HL-60 (cell line): ENCODE data around the gene EME2.

ENCODE experiments used
- DNase-seq, 2 experiments: peaks; one replicate each; pipeline ENCODE4 v3.0.0-alpha.2; 2010 to 2020; ENCODE audit warnings: low read depth in 1 of 2, low spot score in 1 of 2
- H3K27ac ChIP-seq: fragments of 250-450 bp; sonication (Bioruptor Pico); replicated peaks from 2 replicates; pipeline ENCODE4 v1.5.1; 2020; ENCODE audit warnings: mild to moderate bottlenecking, moderate library complexity
- H3K27me3 ChIP-seq: fragments of 250-450 bp; sonication (Bioruptor Pico); 2 replicates; pipeline ENCODE4 v1.5.1; 2021; ENCODE audit warnings: mild to moderate bottlenecking, moderate library complexity; ENCODE audit not compliant: insufficient read depth, poor library complexity, severe bottlenecking
- H3K4me3 ChIP-seq: replicated peaks from 2 replicates; pipeline ENCODE4 v1.5.1; 2011; ENCODE audit warnings: mild to moderate bottlenecking, control low read depth, low read length; ENCODE audit not compliant: insufficient read depth
- CTCF ChIP-seq: IDR thresholded peaks from one replicate; pipeline ENCODE4 v1.5.1; 2011; ENCODE audit warnings: low read length, control low read depth, inconsistent platforms; ENCODE audit not compliant: insufficient read depth
- GABPA ChIP-seq: IDR thresholded peaks from 2 replicates; pipeline ENCODE4 v1.6.1; 2012; ENCODE audit warnings: low read depth
- POLR2AphosphoS5 ChIP-seq: IDR thresholded peaks from 2 replicates; pipeline ENCODE4 v1.6.1; 2012; ENCODE audit warnings: low read depth
- SPI1 ChIP-seq: IDR thresholded peaks from 2 replicates; pipeline ENCODE4 v1.6.1; 2012; ENCODE audit warnings: low read depth, mild to moderate bottlenecking, borderline replicate concordance
- TF ChIP-seq, protein P1 (sequence below): IDR thresholded peaks from 2 replicates; pipeline ENCODE4 v1.6.1; 2012; ENCODE audit warnings: low read depth; ENCODE audit not compliant: insufficient replicate concordance

The EME2 gene

GRCh38 chr16:1771188-1771863 lies 1.3 kb upstream of the EME2 start, which contains the start of gene NME3:
TSS of gene NME3 (minus strand) at chr16:1771543. CDS start at chr16:1771534, 9 bp downstream.
- DNase-seq = peak; percentile 75 to 78
- H3K4me3 ChIP-seq = peak within 1 kb of the TSS; percentile 96
- peak within 1 kb of the TSS; percentile 91 for H3K27ac ChIP-seq
- H3K27me3 ChIP-seq = no peaks in the 10 kb centered on the region
- TF ChIP-seq POLR2AphosphoS5 (no peak; the same call in 1 of the 2 replicates), CTCF (no peak), SPI1 (no peak), GABPA (no peak)
- TF ChIP-seq, protein P1, sequence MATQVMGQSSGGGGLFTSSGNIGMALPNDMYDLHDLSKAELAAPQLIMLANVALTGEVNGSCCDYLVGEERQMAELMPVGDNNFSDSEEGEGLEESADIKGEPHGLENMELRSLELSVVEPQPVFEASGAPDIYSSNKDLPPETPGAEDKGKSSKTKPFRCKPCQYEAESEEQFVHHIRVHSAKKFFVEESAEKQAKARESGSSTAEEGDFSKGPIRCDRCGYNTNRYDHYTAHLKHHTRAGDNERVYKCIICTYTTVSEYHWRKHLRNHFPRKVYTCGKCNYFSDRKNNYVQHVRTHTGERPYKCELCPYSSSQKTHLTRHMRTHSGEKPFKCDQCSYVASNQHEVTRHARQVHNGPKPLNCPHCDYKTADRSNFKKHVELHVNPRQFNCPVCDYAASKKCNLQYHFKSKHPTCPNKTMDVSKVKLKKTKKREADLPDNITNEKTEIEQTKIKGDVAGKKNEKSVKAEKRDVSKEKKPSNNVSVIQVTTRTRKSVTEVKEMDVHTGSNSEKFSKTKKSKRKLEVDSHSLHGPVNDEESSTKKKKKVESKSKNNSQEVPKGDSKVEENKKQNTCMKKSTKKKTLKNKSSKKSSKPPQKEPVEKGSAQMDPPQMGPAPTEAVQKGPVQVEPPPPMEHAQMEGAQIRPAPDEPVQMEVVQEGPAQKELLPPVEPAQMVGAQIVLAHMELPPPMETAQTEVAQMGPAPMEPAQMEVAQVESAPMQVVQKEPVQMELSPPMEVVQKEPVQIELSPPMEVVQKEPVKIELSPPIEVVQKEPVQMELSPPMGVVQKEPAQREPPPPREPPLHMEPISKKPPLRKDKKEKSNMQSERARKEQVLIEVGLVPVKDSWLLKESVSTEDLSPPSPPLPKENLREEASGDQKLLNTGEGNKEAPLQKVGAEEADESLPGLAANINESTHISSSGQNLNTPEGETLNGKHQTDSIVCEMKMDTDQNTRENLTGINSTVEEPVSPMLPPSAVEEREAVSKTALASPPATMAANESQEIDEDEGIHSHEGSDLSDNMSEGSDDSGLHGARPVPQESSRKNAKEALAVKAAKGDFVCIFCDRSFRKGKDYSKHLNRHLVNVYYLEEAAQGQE = no peak

DNA sequence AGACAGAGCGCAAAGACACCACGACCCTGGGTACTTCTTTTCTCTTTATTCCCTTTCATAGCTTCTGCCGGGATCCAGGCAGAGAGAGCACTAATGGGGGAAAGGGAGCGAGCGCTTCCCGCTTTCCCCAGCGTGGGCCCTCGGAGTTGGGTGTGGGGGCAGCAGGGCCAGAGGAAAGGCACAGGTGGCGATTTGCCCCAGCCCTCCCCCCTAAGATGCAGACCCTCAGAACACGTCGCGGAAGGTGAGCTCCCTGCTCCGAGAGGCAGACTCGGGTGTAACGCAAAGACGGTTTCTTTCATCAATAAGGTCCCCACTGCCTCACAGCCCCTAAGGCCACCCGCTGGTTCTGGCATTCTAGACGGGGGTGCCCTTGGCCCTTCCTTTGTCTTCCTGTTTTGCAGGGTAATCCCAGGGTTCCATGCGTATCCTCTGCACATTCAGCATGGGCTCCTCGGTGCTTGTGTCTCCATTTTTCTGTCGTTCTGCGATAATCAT lies 697 bp upstream of the EME2 start:
- no peak; the same call in 1 of the 2 replicates for TF ChIP-seq POLR2AphosphoS5
- peak; percentile 28; the same call in 1 of the 2 replicates for TF ChIP-seq SPI1
- H3K27me3 ChIP-seq = no peaks in the 10 kb centered on the region
- peak overlapping the region; percentile 96 for H3K4me3 ChIP-seq
- peak in 1 of 2 experiments; percentile 27 for DNase-seq
- peak overlapping the region; percentile 91 for H3K27ac ChIP-seq

- DNase-seq = peak; percentile 81 to 89
- peak within 1 kb of the TSS; percentile 96 for H3K4me3 ChIP-seq
- TF ChIP-seq, protein P1 = peak; percentile 66
- peak; percentile 56 for TF ChIP-seq POLR2AphosphoS5
- TF ChIP-seq GABPA = peak; percentile 98
- TF ChIP-seq CTCF = peak; percentile 50
- no peak for TF ChIP-seq SPI1
- no peaks in the 10 kb centered on the region for H3K27me3 ChIP-seq
- peak within 1 kb of the TSS; percentile 91 for H3K27ac ChIP-seq
Observed at GRCh38 chr16:1772908-1773702, 495 bp downstream of the EME2 start, which contains the start of gene MRPS34. TSS of gene MRPS34 (minus strand) at chr16:1773134. CDS start at chr16:1773119, 15 bp downstream.
